Measurements from ENCODE around the gene MLLT10. TPM values are rescaled to one million over a fixed set of nuclear protein-coding genes. Genes with fewer than 3 reads are reported as not detected.

MLLT10 gene
- total and polyA plus RNA-seq, 10 of the 15 experiments (the other 5 are each of a cell fraction or from before 2014, with no cell fraction given) = 8.7 to 61.1 (median 28.5) TPM

GRCh38 chr10:21624951-21625350, 90.9 kb downstream of the MLLT10 start:
- Histone ChIP-seq H3K27ac (ENCODE audit: control insufficient read depth, insufficient read depth) (no peak overlapping the region), H3K4me2 (ENCODE audit: control insufficient read depth, insufficient read depth) (no peak overlapping the region), H3K9me3 (replicated peaks; ENCODE audit: control insufficient read depth, insufficient read depth, low read length) (no peaks in the 10 kb centered on the region), H3K4me3 (no peak overlapping the region), H3K79me2 (ENCODE audit: control insufficient read depth, insufficient read depth, low read length) (no peaks in the 10 kb centered on the region), H3K9ac (ENCODE audit: control insufficient read depth, insufficient read depth, low read length) (no peak overlapping the region), H2AFZ (ENCODE audit: control insufficient read depth, low read depth, low read length) (no peak overlapping the region), H3K36me3 (ENCODE audit: control insufficient read depth in 2 of 2, insufficient read depth in 2 of 2, low read length in 1 of 2) (peaks cover 2 to 10% of the 10 kb centered on the region in 2 experiments; a peak in 2 of 4 replicates), H3K27me3 (replicated peaks in 1 of 2; ENCODE audit: control insufficient read depth in 2 of 2, insufficient read depth in 2 of 2, low read length in 1 of 2) (no peaks in the 10 kb centered on the region), H3K4me1 (ENCODE audit: control insufficient read depth, insufficient read depth, low read length) (no peaks in the 10 kb centered on the region), H4K20me1 (ENCODE audit: control insufficient read depth, insufficient read depth) (no peaks in the 10 kb centered on the region)
- FAIRE-seq (no peak), ATAC-seq (no peak), DNase-seq (ENCODE audit: low read depth, low spot score) (no peak)
- RAD21 ChIA-PET (ENCODE audit: unreplicated experiment) = no interaction called here
- CTCF ChIA-PET = no interaction called here
- POLR2A ChIA-PET = no interaction called here
- SMC1A ChIA-PET (ENCODE audit: uncharacterized antibody, unreplicated experiment) = no interaction called here
- no TSS peak for BruUV-seq (replicated peaks)
- in situ Hi-C loops (cut with MboI) = no loop called here
- intact Hi-C loops (cut with micrococcal nuclease; ENCODE audit: unreplicated experiment) = no loop called here
- TF ChIP-seq ZBTB40 (IDR thresholded peaks at IDR 0.05; ENCODE audit: borderline replicate concordance) = no peak
- TF ChIP-seq CHD4 (IDR thresholded peaks at IDR 0.05) = no peak
- no peak for TF ChIP-seq MEF2B (IDR thresholded peaks at IDR 0.05; ENCODE audit: partially characterized antibody, poor library complexity, severe bottlenecking)
- WGBS (ENCODE audit: insufficient coverage, insufficient replicate concordance, low lambda C conversion rate, missing lambda C conversion rate) = 97% methylated on average over 6 of the region's 6 CpGs

Measured in GM12878 (cell line).